Right lobe of liver (tissue), 4 donors: Measurements from ENCODE around the gene HAUS6.

Experiments used
- POLR2A ChIP-seq: fragments of 450-650 bp; IDR thresholded peaks from one replicate; pipeline ENCODE4 v1.6.1; 2017; ENCODE audit warnings: antibody characterized with exemption, mild to moderate bottlenecking
- TF ChIP-seq, protein P1 (sequence below), 4 donors: fragments of 200-600 bp in 3 of 4; fragments of 450-650 bp in 1 of 4; IDR thresholded peaks; one replicate each; pipeline versions ENCODE4 v1.5.1 to v1.8.0; 2016 to 2022; ENCODE audit warnings: antibody characterized with exemption in 4 of 4, mild to moderate bottlenecking in 2 of 4
- donor health status: DM: no; HTN: no; CAD: no.
- donor health status: DM: no; HTN: no; CAD: no.
- donor health status: DM: no; HTN: yes; CAD: no.

DNA sequence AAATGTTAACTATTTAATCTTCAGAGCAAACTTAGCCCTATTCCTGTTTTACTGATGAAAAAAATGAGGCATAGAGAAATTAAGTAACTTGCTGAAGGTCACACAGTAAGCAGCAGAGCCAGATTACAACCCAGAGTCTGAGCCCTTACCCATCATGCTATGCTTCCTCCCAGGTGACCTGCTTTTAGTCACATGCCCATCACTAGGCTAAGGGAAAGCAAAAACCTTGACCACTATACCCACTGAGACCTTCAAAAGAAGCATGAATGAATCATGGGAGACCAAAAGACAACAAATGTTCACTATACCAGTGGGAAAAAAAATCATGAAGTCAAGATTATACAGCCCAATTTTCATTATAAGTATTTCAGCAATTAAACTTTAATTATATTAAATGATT, 5.3 kb upstream of the HAUS6 start:
- TF ChIP-seq, protein P1, sequence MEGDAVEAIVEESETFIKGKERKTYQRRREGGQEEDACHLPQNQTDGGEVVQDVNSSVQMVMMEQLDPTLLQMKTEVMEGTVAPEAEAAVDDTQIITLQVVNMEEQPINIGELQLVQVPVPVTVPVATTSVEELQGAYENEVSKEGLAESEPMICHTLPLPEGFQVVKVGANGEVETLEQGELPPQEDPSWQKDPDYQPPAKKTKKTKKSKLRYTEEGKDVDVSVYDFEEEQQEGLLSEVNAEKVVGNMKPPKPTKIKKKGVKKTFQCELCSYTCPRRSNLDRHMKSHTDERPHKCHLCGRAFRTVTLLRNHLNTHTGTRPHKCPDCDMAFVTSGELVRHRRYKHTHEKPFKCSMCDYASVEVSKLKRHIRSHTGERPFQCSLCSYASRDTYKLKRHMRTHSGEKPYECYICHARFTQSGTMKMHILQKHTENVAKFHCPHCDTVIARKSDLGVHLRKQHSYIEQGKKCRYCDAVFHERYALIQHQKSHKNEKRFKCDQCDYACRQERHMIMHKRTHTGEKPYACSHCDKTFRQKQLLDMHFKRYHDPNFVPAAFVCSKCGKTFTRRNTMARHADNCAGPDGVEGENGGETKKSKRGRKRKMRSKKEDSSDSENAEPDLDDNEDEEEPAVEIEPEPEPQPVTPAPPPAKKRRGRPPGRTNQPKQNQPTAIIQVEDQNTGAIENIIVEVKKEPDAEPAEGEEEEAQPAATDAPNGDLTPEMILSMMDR (IDR thresholded peaks at IDR 0.05), result no peak
- no peak for TF ChIP-seq POLR2A
